Panc1 (cell line): Measurements from ENCODE around the gene SLC6A11. TPM values are rescaled to one million over a fixed set of nuclear protein-coding genes. Genes with fewer than 3 reads are reported as not detected.

Source experiments
- ATAC-seq: fragments of 200-7000 bp; cut with Tn5 transposase; 2 replicates; pipeline ENCODE4 v1.9.1; 2020; ENCODE audit warnings: mild to moderate bottlenecking, moderate library complexity
- BruUV-seq: library from RNA; stranded (reverse); fragments of 400-500 nt; replicated peaks from 2 replicates; lab custom pipeline; 2021; lab: Mats Ljungman, UMichigan
- CTCF ChIA-PET: fragments of 300-600 bp; sonication (Branson Sonifier 250); formaldehyde crosslinking; loops from one replicate; lab custom pipeline; 2022; ENCODE audit warnings: antibody characterized with exemption; lab: Charles Lee
- POLR2A ChIA-PET: fragments of 300-600 bp; sonication (Branson Sonifier 250); formaldehyde crosslinking; loops from one replicate; lab custom pipeline; 2022; ENCODE audit warnings: antibody characterized with exemption; lab: Charles Lee
- DNase-seq: peaks from one replicate; pipeline ENCODE4 v3.0.0-alpha.2; 2010; ENCODE audit warnings: low read depth, low spot score
- H3K27ac ChIP-seq: 2 replicates; pipeline ENCODE4 v1.5.1; 2011; ENCODE audit warnings: mild to moderate bottlenecking, low read length, inconsistent platforms
- H3K27me3 ChIP-seq: fragments of 200-500 bp; sonication (Bioruptor generic); 2 replicates; pipeline ENCODE4 v1.6.0; 2014; ENCODE audit warnings: low read length, inconsistent platforms; ENCODE audit not compliant: control insufficient read depth, insufficient read depth
- H3K36me3 ChIP-seq: fragments of 200-500 bp; sonication (Bioruptor generic); 2 replicates; pipeline ENCODE4 v1.5.1; 2014; ENCODE audit warnings: inconsistent platforms, mild to moderate bottlenecking, low read length, moderate library complexity; ENCODE audit not compliant: control insufficient read depth, insufficient read depth
- H3K4me1 ChIP-seq: 2 replicates; pipeline ENCODE4 v1.5.1; 2011; ENCODE audit warnings: inconsistent platforms, mild to moderate bottlenecking, low read length, moderate library complexity; ENCODE audit not compliant: control insufficient read depth, insufficient read depth
- H3K4me3 ChIP-seq, 2 experiments: 2 replicates each; pipeline ENCODE4 v1.5.1; 2011 to 2012; ENCODE audit warnings: low read depth in 2 of 2, low read length in 2 of 2, mild to moderate bottlenecking in 2 of 2, inconsistent platforms in 1 of 2, moderate library complexity in 1 of 2
- H3K9me3 ChIP-seq: fragments of 200-500 bp; sonication (Bioruptor generic); 2 replicates; pipeline ENCODE4 v1.5.1; 2014; ENCODE audit warnings: low read depth, mild to moderate bottlenecking, inconsistent platforms, low read length, moderate library complexity; ENCODE audit not compliant: control insufficient read depth, insufficient read depth
- CTCF ChIP-seq: fragments of 450-650 bp; IDR thresholded peaks from 2 replicates; pipeline ENCODE4 v1.5.1; 2017; ENCODE audit warnings: mild to moderate bottlenecking
- POLR2AphosphoS5 ChIP-seq: IDR thresholded peaks from 2 replicates; pipeline ENCODE4 v1.6.1; 2012; ENCODE audit warnings: mild to moderate bottlenecking, low read depth, low read length, moderate library complexity
- REST ChIP-seq, 2 experiments: IDR thresholded peaks; 2 replicates each; pipeline ENCODE4 v1.6.1; 2011 to 2012; ENCODE audit warnings: low read depth in 2 of 2, control low read depth in 1 of 2, low read length in 1 of 2, mild to moderate bottlenecking in 1 of 2, moderate library complexity in 1 of 2; ENCODE audit not compliant: insufficient read depth in 1 of 2
- SIN3A ChIP-seq: IDR thresholded peaks from 2 replicates; pipeline ENCODE4 v1.6.1; 2012; ENCODE audit warnings: low read depth, mild to moderate bottlenecking, low read length, moderate library complexity, borderline replicate concordance; ENCODE audit not compliant: insufficient read depth
- TCF7L2 ChIP-seq: IDR thresholded peaks from 2 replicates; pipeline ENCODE4 v1.6.1; 2011; ENCODE audit warnings: mild to moderate bottlenecking, low read depth, low read length, inconsistent platforms
- in situ Hi-C: cut with HindIII; loops from 2 replicates; pipeline ENCODE4 v1.10.0; 2016; ENCODE audit warnings: low sequenced_read_pairs, low pct_unique_long_range_greater_than_20kb
- intact Hi-C: fragments of 100-400 bp; cut with micrococcal nuclease; formaldehyde crosslinking; loops from one replicate; pipeline ENCODE4 v1.10.0; 2022; ENCODE audit not compliant: unreplicated experiment
- total RNA-seq: library from RNA; stranded (reverse); gene quantifications from one replicate; pipeline ENCODE4 v1.2.1, GENCODE V29; 2021; ENCODE audit not compliant: unreplicated experiment

Gene SLC6A11
- total RNA-seq, 1 experiment from 2014 or later = not detected

GRCh38 chr3:10981961-10982360 is 165.9 kb downstream of the SLC6A11 start:
- no TSS peak for BruUV-seq
- CTCF ChIA-PET = no interaction called here

GRCh38 chr3:10982782-10983181 is 166.8 kb downstream of the SLC6A11 start:
- Histone ChIP-seq H3K4me1 (no peaks in the 10 kb centered on the region), H3K27me3 (peaks cover 5% of the 10 kb centered on the region), H3K4me3 (no peak overlapping the region), H3K9me3 (no peaks in the 10 kb centered on the region), H3K27ac (no peak overlapping the region), H3K36me3 (no peaks in the 10 kb centered on the region)
- ChIA-PET CTCF (no interaction called here), POLR2A (no interaction called here)
- no peak for ATAC-seq
- no TSS peak for BruUV-seq
- in situ Hi-C loops = no loop called here
- TF ChIP-seq CTCF = no peak
- no peak for TF ChIP-seq TCF7L2
- no peak for TF ChIP-seq POLR2AphosphoS5
- TF ChIP-seq SIN3A = no peak
- no peak for TF ChIP-seq REST (IDR thresholded peaks at IDR 0.05; ENCODE audit: insufficient read depth in 1 of 2, low read depth in 2 of 2, low read length in 1 of 2)
- intact Hi-C loops = no loop called here
- DNase-seq = no peak

More at GRCh38 chr3:10981961-10982360, 165.9 kb downstream of the SLC6A11 start:
- POLR2A ChIA-PET = no interaction called here
- no peak for ATAC-seq
- in situ Hi-C loops = no loop called here
- Histone ChIP-seq H3K27me3 (peaks cover 5% of the 10 kb centered on the region), H3K27ac (no peak overlapping the region), H3K4me3 (no peak overlapping the region), H3K4me1 (no peaks in the 10 kb centered on the region), H3K36me3 (no peaks in the 10 kb centered on the region), H3K9me3 (no peaks in the 10 kb centered on the region)
- TF ChIP-seq REST (IDR thresholded peaks at IDR 0.05; ENCODE audit: insufficient read depth in 1 of 2, low read depth in 2 of 2, low read length in 1 of 2) = no peak
- intact Hi-C loops = no loop called here
- DNase-seq = no peak
